Endothelial cell of umbilical vein (primary cell): ENCODE measurements around the gene ST6GALNAC4. TPM values are rescaled to one million over a fixed set of nuclear protein-coding genes. Genes with fewer than 3 reads are reported as not detected.

ENCODE experiments used
- BruUV-seq: library from RNA; stranded (reverse); fragments of 400-500 nt; replicated peaks from 2 replicates; lab custom pipeline; 2021; lab: Mats Ljungman, UMichigan
- CTCF ChIA-PET: fragments of 300-600, 350-600 bp; sonication (Branson Sonifier 250); formaldehyde crosslinking; loops from one replicate; lab custom pipeline; 2021; ENCODE audit warnings: antibody characterized with exemption, inconsistent platforms; lab: Charles Lee
- POLR2A ChIA-PET: fragments of 300-600, 350-600 bp; sonication (Branson Sonifier 250); formaldehyde crosslinking; loops from one replicate; lab custom pipeline; 2021; ENCODE audit warnings: antibody characterized with exemption, inconsistent platforms; lab: Charles Lee
- DNase-seq: peaks from one replicate; pipeline ENCODE4 v3.0.0-alpha.2; 2011; ENCODE audit warnings: low read depth, low spot score
- FAIRE-seq: peaks from 2 replicates; lab custom pipeline; 2011; peaks lifted over from hg19 to GRCh38; lab: Jason Lieb, UNC
- H2AFZ ChIP-seq: 2 replicates; pipeline ENCODE4 v1.6.0; 2012; ENCODE audit warnings: low read depth, low read length, control low read depth, inconsistent platforms
- H3K27ac ChIP-seq: 2 replicates; pipeline ENCODE4 v1.5.1; 2011; ENCODE audit warnings: low read depth, mild to moderate bottlenecking, control low read depth, low read length, moderate library complexity; ENCODE audit not compliant: insufficient read depth
- H3K27me3 ChIP-seq, 2 experiments: 2 replicates each; pipeline versions ENCODE4 v1.6.0 to v1.6.1; 2011; ENCODE audit warnings: low read length in 2 of 2, mixed read lengths in 1 of 2; ENCODE audit not compliant: control insufficient read depth in 2 of 2, insufficient read depth in 2 of 2
- H3K36me3 ChIP-seq, 2 experiments: 2 replicates in 1 of 2; 3 replicates in 1 of 2; pipeline ENCODE4 v1.5.1; 2011; ENCODE audit warnings: low read length in 2 of 2, mild to moderate bottlenecking in 1 of 2, moderate library complexity in 1 of 2; ENCODE audit not compliant: control insufficient read depth in 2 of 2, insufficient read depth in 2 of 2; ENCODE audit errors: extremely low read depth in 1 of 2
- H3K4me1 ChIP-seq: 3 replicates; pipeline ENCODE4 v1.5.1; 2011; ENCODE audit warnings: mild to moderate bottlenecking, low read length; ENCODE audit not compliant: control insufficient read depth, insufficient read depth; ENCODE audit errors: extremely low read depth
- H3K4me2 ChIP-seq: 2 replicates; pipeline ENCODE4 v1.6.1; 2011; ENCODE audit warnings: low read length, control low read depth, mixed read lengths; ENCODE audit not compliant: insufficient read depth
- H3K4me3 ChIP-seq, 3 experiments: fragments of 200-600 bp in 1 of 3; sonication (generic), shearing (Covaris generic) in 1 of 3; replicated peaks in 1 of 3; 2 replicates each; pipeline ENCODE4 v1.5.1; 2011 to 2016; ENCODE audit warnings: control low read depth in 3 of 3, low read length in 3 of 3, mild to moderate bottlenecking in 2 of 3, inconsistent platforms in 1 of 3, low read depth in 1 of 3, moderate library complexity in 1 of 3; ENCODE audit not compliant: insufficient read depth in 1 of 3
- H3K79me2 ChIP-seq: 2 replicates; pipeline ENCODE4 v1.6.0; 2012; ENCODE audit warnings: low read length, inconsistent platforms; ENCODE audit not compliant: control insufficient read depth, insufficient read depth
- H3K9ac ChIP-seq: replicated peaks from 2 replicates; pipeline ENCODE3; 2011; ENCODE audit warnings: low read length, control low read depth; ENCODE audit not compliant: insufficient read depth; ENCODE audit errors: extremely low read depth
- H3K9me1 ChIP-seq: replicated peaks from 3 replicates; pipeline ENCODE4 v1.6.0; 2011; ENCODE audit warnings: mild to moderate bottlenecking, low read length; ENCODE audit not compliant: control insufficient read depth, insufficient read depth; ENCODE audit errors: extremely low read depth
- H3K9me3 ChIP-seq: replicated peaks from 2 replicates; pipeline ENCODE4 v1.5.1; 2012; ENCODE audit warnings: low read length, inconsistent platforms; ENCODE audit not compliant: control insufficient read depth, insufficient read depth
- H4K20me1 ChIP-seq: replicated peaks from 2 replicates; pipeline ENCODE3; 2011; ENCODE audit warnings: mild to moderate bottlenecking, low read length; ENCODE audit not compliant: control insufficient read depth, insufficient read depth; ENCODE audit errors: extremely low read depth
- CTCF ChIP-seq, 2 donors: IDR thresholded peaks; 1 replicate in 1 of 2; 2 replicates in 1 of 2; pipeline ENCODE4 v1.5.1; 2011; ENCODE audit warnings: low read length in 2 of 2, mild to moderate bottlenecking in 2 of 2, moderate library complexity in 2 of 2, control low read depth in 1 of 2, inconsistent platforms in 1 of 2, low read depth in 1 of 2; ENCODE audit not compliant: insufficient read depth in 1 of 2; ENCODE audit errors: extremely low read depth in 1 of 2
- EZH2 ChIP-seq: IDR thresholded peaks from 2 replicates; pipeline ENCODE4 v1.6.1; 2012; ENCODE audit warnings: borderline replicate concordance, low read depth, mild to moderate bottlenecking, moderate library complexity, low read length, inconsistent platforms; ENCODE audit not compliant: severe bottlenecking
- FOS ChIP-seq: IDR thresholded peaks from 2 replicates; pipeline ENCODE4 v1.6.1; 2011; ENCODE audit warnings: mild to moderate bottlenecking, low read length, moderate library complexity, borderline replicate concordance; ENCODE audit not compliant: insufficient read depth
- GATA2 ChIP-seq: IDR thresholded peaks from 2 replicates; pipeline ENCODE4 v1.7.0; 2011; ENCODE audit warnings: low read depth, mild to moderate bottlenecking, moderate library complexity, mixed read lengths, low read length; ENCODE audit not compliant: insufficient read length, insufficient read depth
- JUN ChIP-seq: IDR thresholded peaks from 2 replicates; pipeline ENCODE4 v1.6.1; 2011; ENCODE audit warnings: borderline replicate concordance, low read depth; ENCODE audit not compliant: insufficient read length, insufficient read depth
- MAX ChIP-seq: IDR thresholded peaks from 2 replicates; pipeline ENCODE4 v1.6.1; 2011; ENCODE audit not compliant: insufficient read depth, insufficient read length
- MYC ChIP-seq: IDR thresholded peaks from one replicate; pipeline ENCODE4 v1.6.1; 2011; ENCODE audit warnings: mild to moderate bottlenecking, low read depth, low read length
- POLR2A ChIP-seq: IDR thresholded peaks from 2 replicates; pipeline ENCODE4 v1.6.1; 2012; ENCODE audit warnings: low read depth, mild to moderate bottlenecking, control low read depth, low read length
- POLR2AphosphoS5 ChIP-seq: IDR thresholded peaks from 2 replicates; pipeline ENCODE4 v1.6.1; 2012; ENCODE audit warnings: low read depth, mild to moderate bottlenecking, control low read depth, low read length, moderate library complexity; ENCODE audit not compliant: insufficient read depth
- dilution Hi-C: fragments of 300-500 bp; cut with MboI; formaldehyde crosslinking; loops from one replicate; pipeline ENCODE4 v1.15.0; 2019; ENCODE audit warnings: low sequenced_read_pairs; ENCODE audit not compliant: extremely low pct_ligation_motif_present
- intact Hi-C: fragments of 100-400 bp; cut with micrococcal nuclease; formaldehyde crosslinking; loops from one replicate; pipeline ENCODE4 v1.10.0; 2022
- polyA plus RNA-seq, 4 experiments: library from polyadenylated mRNA; depleted of rRNA in 3 of 4; stranded (reverse) in 3 of 4; unstranded in 1 of 4; fragments of >200 nt; gene quantifications; 2 replicates each; pipeline versions ENCODE4 v1.2.1 to v1.2.3, GENCODE V29; 2011 to 2012; ENCODE audit warnings: missing spikeins in 1 of 4
- total RNA-seq: library from RNA; stranded (reverse); gene quantifications from 2 replicates; pipeline ENCODE4 v1.2.3, GENCODE V29; 2021

Gene ST6GALNAC4
- total and polyA plus RNA-seq, 2 donors (not counting 3 experiments of a cell fraction or from before 2014, with no cell fraction given), result 45.9 to 85.3 TPM

- Histone ChIP-seq H3K9ac (no peak overlapping the region), H3K9me3 (no peaks in the 10 kb centered on the region), H2AFZ (no peak overlapping the region), H3K9me1 (no peaks in the 10 kb centered on the region), H3K4me2 (no peak overlapping the region), H3K4me1 (peaks cover 17% of the 10 kb centered on the region), H3K36me3 (no peaks in the 10 kb centered on the region), H3K27me3 (peaks cover 3 to 6% of the 10 kb centered on the region in 2 experiments), H3K4me3 (no peak overlapping the region), H3K79me2 (no peaks in the 10 kb centered on the region), H4K20me1 (no peaks in the 10 kb centered on the region), H3K27ac (no peak overlapping the region)
- ChIA-PET POLR2A (no interaction called here), CTCF (interaction anchor here (0.6 to 2.4 kb wide), 3 partner anchors 15 to 107 kb away, joined by 3 to 9 read pairs (median 5); no protein-coding TSS in a partner anchor)
- TF ChIP-seq GATA2, result no peak
- TF ChIP-seq POLR2A, result no peak
- TF ChIP-seq MYC, result no peak
- no peak for TF ChIP-seq CTCF (IDR thresholded peaks at IDR 0.05; ENCODE audit: extremely low read depth in 1 of 2, insufficient read depth in 1 of 2, low read depth in 1 of 2, low read length in 2 of 2)
- TF ChIP-seq EZH2, result no peak
- TF ChIP-seq POLR2AphosphoS5, result no peak
- TF ChIP-seq JUN, result no peak
- TF ChIP-seq FOS, result no peak
- no peak for TF ChIP-seq MAX
- FAIRE-seq (no peak), DNase-seq (no peak)
- intact Hi-C loops, result no loop called here
- dilution Hi-C loops, result no loop called here
- BruUV-seq, result no TSS peak
These were observed 11.3 kb upstream of the ST6GALNAC4 start for GRCh38 chr9:127927988-127928675.
